Measurements from ENCODE around the gene ERI3.

- no peak for TF ChIP-seq POLR2A (IDR thresholded peaks at IDR 0.05; ENCODE audit: low read depth, low read length)
- no peak for TF ChIP-seq TAF1 (IDR thresholded peaks at IDR 0.05; ENCODE audit: low read depth, low read length)
Measured at GRCh38 chr1:44220001-44220751, 134.9 kb downstream of the ERI3 start.
